Muscle of back (tissue), 13 donors: ENCODE results near the gene CYP27A1. TPM values are rescaled to one million over a fixed set of nuclear protein-coding genes. Genes with fewer than 3 reads are reported as not detected.
A peak's percentile ranks its signal among the peaks of the same experiment; 100 is the strongest.

Experiments
- DNase-seq, 3 donors: peaks; one replicate each; pipeline versions ENCODE4 v3.0.0 to v3.0.0-alpha.2; 2013
- long read RNA-seq, 9 donors: transcript quantifications; one replicate each; lab custom pipeline, GENCODE V29; 2026
- polyA plus RNA-seq, 10 donors: library from polyadenylated mRNA; unstranded; fragments of 120-200 nt; gene quantifications; one replicate each; pipeline ENCODE4 v1.2.1, GENCODE V29; 2013; ENCODE audit not compliant: insufficient read length in 10 of 10

Gene CYP27A1
- polyA plus RNA-seq = 10 to 100 TPM; 10.8 to 22.9 (median 19.0) TPM
- long read RNA-seq, donor 1, partial matches to known transcripts = 6 of 8 reads
- long read RNA-seq, donor 1, other reads (novel, unspliced or antisense) = 0 of 8 reads
- long read RNA-seq, donor 2, partial matches to known transcripts = 0 of 2 reads
- long read RNA-seq, donor 2, other reads (novel, unspliced or antisense) = 0 of 2 reads
- long read RNA-seq, donor 3 = 0 reads
- long read RNA-seq, donor 4, transcript CYP27A1-201 (9 exons, 2,286 nt) = major isoform, 5 of 5 reads
- long read RNA-seq, donor 4, partial matches to known transcripts = 0 of 5 reads
- long read RNA-seq, donor 4, other reads (novel, unspliced or antisense) = 0 of 5 reads
- long read RNA-seq, donor 5, transcript CYP27A1-201 (9 exons, 2,286 nt) = major isoform, 11 of 11 reads
- long read RNA-seq, donor 5, partial matches to known transcripts = 0 of 11 reads
- long read RNA-seq, donor 5, other reads (novel, unspliced or antisense) = 0 of 11 reads
- long read RNA-seq, donor 6, transcript CYP27A1-201 (9 exons, 2,286 nt) = major isoform, 5 of 5 reads
- long read RNA-seq, donor 6, partial matches to known transcripts = 0 of 5 reads
- long read RNA-seq, donor 6, other reads (novel, unspliced or antisense) = 0 of 5 reads
- long read RNA-seq, donor 7, partial matches to known transcripts = 0 of 2 reads
- long read RNA-seq, donor 7, other reads (novel, unspliced or antisense) = 0 of 2 reads
- long read RNA-seq, donor 8, partial matches to known transcripts = 0 of 1 reads
- long read RNA-seq, donor 8, other reads (novel, unspliced or antisense) = 0 of 1 reads
- long read RNA-seq, donor 9 = 0 reads

DNA sequence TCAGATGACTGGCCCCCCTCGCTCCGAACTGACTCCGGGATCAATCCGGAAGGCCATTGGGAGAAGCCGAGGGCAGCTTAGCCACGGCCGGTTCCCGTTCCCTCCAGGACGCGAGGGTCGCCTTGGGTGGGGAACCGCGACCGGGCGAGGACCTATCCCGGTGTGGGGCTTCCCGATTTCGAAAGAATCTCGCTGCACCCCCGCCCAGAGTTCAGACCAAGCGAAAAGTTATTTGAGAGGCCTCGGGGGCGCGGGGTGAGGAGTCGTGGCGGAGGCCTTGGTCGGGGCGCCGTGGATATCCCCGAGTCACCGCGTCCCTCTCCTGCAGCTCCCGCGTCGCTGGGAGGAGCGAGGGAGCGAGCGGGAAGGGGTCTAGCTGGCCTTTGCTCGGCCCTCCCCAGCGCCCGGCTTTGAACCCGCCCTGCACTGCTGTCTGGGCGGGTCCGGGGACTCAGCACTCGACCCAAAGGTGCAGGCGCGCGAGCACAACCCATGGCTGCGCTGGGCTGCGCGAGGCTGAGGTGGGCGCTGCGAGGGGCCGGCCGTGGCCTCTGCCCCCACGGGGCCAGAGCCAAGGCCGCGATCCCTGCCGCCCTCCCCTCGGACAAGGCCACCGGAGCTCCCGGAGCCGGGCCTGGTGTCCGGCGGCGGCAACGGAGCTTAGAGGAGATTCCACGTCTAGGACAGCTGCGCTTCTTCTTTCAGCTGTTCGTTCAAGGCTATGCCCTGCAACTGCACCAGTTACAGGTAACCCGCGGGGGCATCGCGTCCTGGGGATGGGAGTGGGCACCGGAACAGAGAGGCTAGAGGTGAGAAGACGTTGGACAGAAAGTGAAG, at the start of gene CYP27A1:
TSS of gene CYP27A1 (plus strand) at position 457 of the 837 bp plus-strand sequence. CDS start at position 493, 36 bp downstream.
- peak; percentile 47 to 91 (median 69) for DNase-seq

- DNase-seq = no peak
Observed at GRCh38 chr2:218732761-218733158, 49.2 kb upstream of the CYP27A1 start.

DNA sequence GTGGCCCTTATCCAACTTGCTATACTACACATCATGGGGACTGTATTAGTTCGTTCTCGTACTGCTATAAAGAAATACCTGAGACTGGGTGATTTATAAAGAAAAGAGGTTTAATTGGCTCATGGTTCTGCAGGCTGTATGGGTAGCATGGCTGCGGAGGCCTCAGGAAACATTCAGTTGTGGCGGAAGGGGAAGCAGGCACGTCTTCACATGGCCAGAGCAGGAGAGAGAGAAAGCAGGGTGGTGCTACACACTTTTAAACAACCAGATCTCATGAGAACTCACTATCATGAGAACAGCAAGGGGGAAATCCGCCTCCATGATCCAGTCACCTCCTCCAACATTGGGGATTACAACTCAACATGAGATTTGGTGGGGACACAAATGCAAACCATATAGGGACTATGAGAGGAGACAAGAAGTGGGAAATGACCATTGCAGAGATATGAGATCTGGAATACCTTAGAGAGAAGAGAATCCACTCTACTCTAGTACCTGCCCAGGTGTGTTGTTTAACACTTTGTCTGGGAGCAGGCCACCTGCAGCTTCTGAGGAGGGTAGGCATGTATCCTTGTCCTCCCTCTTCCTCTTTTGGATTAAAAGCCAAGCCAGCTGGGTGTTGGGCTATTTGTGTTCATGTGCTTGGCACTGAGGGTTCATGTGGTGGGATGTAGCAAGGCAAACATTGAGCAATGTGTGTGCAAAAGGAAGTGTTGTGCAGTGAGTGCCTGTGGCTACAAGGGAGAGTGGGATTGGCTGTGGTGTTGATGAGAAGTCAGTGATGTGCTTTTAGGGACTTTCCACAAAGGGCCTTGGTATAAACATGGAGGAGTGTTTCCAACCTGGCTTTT, 48.6 kb upstream of the CYP27A1 start:
- DNase-seq = peak in 1 of 3 donors; percentile 11

DNA sequence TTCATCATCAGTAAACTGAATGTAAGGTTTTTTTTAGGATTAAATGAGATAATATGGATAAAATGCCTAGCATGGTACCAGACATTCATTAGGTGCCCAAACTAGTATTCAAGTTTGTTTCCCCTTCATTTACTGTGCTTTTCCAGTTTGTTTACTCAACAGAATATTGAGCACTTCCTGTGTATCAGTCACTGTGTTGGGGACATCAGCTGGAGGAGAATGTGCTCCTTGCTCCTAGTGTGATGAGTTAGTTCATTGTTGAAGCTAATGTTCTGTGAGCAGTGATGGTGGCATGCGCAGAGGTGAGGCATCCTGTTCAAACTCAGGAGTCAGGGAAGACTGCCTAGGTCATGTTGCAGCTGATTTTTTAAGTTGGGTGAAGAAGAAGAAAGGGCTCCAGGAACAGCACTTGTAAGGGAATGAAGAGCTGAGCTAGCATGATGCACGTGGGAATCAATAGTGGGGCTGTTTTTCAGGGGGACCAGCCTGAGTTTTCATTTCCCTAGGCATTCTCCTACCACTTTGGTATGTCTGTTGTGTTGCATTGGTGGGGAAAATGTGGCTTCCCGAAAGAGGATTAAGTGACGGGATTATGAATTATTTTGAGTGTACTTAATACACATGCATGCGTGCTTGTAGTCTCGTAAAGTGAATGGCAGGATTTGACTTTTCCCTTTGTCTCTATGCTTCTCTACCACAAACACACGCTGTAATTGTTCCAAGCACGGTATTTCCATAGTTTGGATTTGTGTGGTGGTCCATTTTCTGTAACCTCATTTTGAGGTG, 47.6 kb upstream of the CYP27A1 start:
- DNase-seq = no peak

GRCh38 chr2:218736531-218736930, 45.4 kb upstream of the CYP27A1 start:
- DNase-seq = no peak

DNA sequence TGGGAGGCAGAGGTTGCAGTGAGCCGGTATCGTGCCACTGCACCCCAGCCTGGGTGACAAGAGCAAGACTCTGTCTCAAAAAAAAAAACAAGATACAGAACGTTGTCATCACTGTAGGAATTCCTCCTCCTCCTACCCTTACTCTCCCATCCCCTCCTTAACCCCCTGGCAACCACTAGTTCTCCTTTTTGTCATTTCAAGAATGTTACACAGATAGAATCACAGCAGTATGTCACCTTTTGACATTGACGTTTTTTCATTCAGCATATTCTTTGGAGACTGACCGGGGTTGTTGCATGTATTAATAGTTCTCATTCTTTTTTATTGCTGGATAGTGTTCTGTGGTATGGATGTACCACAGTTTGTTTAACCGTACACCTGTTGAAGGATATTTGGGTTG, 38.9 kb upstream of the CYP27A1 start:
- DNase-seq = no peak

DNA sequence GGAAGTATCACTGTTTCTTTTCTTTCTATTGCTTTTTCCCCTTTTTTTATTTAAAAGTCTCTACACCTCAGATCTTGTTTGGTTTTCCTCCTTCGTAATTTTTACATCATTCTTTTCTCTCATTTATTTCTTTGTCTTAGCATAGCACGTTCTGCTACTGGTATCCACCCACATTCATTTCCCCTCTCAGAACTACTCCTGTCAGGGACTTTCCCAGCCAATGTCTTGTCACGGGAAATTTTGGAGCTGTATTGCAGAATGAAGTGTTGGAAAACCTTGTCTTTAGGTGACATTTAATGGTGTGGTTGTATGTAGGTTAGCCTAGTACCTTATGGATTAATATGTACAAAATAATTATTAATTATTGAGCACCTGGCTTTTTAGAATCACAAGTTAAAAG, 37.3 kb upstream of the CYP27A1 start:
- DNase-seq = no peak

- peak in 1 of 3 donors; percentile 16 for DNase-seq
Observed at GRCh38 chr2:218745160-218745558, 36.8 kb upstream of the CYP27A1 start.

DNA sequence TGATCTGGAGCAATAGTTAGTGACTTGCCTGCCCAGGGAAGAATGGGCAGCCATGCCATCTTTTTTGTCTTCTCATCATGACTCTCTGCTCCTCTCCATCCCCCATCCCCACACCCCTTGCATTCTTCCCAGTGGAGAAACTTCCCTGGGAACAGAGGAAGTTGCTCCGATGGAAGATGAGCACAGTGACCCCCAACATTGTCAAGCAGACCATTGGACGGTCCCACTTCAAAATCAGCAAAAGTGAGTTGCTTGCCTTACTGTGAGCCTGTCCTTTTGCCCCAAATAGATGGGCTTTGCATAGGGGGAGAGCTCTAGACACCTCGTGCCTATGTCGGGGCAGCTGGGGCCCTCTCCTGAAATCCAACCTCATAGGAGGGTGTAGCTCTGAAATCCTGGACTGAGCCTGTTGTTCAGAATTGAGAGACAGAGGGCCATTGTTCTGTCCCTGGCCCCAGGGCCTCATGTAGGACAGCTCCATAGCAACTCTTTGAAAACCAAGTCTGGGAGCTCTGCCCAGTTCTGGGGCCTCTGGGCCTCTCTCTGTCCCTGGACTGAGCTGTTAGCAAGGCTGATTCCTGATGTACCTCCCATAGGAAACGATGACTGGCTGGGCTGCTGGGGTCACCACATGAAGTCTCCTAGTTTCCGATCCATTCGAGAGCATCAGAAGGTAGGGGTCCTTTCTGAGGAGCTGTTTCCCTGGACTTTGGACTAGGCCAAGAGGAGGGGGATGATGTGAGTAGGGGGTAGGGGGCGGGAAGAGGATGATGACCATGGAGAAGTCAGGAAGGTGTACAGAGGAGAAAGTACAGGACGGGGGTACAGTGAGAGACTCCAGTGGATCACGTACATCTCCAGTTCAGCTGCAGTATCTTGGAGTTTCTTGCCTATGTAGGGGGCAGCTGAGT, 36.1 kb upstream of the CYP27A1 start:
- peak; percentile 32 to 81 (median 77) for DNase-seq

GRCh38 chr2:218746470-218746795, 35.5 kb upstream of the CYP27A1 start:
- no peak for DNase-seq

GRCh38 chr2:218746960-218747359, 35.0 kb upstream of the CYP27A1 start:
- DNase-seq = no peak

DNA sequence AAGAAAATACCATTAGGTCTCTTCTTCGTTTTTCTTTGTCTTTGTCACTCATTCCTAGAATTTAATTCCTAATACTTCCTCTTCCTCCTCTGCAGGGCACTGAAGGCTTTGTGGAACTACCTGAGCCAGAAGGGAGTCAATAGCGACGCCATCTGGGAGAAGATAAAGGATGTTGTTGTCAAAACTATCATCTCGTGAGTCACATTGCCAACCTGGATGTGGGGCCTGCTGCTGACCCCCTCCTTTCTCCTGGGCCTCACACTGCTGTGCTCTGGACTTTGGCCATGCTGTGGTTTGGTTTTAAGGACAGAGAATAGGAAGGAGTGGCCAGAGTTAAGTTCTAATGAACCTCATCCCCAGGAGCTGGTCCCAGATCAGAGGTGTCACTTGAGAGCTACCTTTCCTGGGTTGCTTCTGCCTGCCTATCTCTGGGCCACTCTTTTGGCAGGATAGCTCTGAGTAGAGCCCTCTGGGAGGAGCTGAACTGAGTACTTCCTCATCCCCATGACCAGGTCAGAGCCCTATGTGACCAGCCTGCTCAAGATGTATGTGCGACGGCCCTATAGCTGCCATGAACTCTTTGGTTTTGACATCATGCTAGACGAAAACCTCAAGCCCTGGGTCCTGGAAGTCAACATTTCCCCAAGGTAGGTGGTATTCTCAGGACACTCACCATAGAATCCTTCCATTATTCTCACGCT, 33.1 kb upstream of the CYP27A1 start:
- no peak for DNase-seq

DNA sequence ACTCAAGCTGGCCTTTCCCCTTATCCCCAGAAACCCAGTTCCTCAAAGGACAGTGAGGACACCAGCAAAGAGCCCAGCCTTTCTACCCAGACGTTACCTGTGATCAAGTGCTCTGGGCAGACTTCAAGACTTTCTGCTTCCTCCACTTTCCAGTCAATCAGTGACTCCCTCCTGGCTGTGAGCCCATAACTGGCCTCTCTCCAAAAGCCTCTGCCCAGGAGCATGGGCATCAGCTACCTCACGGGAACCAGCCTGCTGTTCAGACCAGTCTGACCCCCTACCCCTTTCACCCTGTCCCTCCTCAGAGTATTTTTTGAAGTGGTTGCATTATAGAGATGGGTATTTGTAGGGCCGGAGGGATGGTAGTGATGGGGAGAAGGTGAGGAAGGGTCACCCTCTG, 27.7 kb upstream of the CYP27A1 start:
- DNase-seq = no peak

GRCh38 chr2:218754781-218755180, 27.2 kb upstream of the CYP27A1 start:
- no peak for DNase-seq

DNA sequence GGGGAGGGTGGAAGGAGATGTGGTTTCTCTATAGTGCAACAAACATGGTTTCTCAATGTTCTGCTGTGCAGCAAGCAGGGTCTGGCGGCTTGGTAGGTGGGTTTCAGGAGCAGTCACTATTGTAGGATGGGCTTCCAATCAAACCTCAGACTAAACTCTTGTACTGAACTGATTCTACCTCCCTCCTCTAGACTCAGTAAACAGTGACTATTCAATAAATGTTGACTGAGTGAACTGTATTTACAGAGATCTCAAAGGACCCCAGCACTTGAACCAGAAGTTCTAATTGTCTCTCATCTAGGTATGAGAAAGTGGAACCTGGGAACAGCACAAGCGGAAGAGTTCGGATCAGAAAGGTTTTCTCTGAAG, 26.8 kb upstream of the CYP27A1 start:
- DNase-seq = no peak

DNA sequence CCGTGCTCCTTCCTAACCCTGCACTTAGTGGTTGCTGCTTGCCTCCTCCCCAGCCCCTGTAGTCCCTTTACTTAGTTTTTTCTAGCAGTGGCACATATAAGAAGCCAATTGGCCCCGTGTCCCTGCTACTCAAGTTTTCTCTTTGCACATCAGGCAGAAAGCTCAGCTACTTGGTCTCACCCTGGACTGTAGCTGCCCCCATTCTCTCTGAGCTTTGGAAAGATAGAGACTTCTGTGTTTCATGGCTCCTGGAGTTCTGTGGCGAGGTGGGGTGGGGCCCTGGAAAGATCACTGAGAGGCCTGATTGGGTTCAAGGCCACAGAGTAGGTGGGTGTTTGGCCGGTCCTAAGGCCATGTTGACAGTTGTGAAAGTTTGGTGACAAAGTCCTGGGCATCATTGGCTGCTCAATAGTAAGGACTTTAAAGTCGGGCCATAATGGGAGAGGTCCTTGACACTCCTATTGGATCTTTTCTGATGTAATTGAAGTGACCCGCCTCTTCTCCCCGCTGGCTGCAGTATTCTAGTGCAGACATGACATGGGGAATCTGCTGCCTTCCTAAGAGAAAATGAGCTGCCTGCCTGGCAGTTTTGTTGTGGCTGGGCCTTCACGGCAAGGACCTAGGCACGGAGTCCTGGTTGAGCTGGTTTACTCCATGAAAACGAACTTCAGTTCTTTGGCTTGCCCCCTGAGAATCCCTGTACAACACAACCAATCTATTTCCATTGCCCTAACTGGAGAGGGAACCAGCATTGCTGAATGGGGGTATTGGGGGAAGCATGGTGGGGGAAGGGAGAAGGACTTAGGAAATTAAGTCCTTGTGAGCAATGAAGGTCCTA, 26.2 kb upstream of the CYP27A1 start:
- no peak for DNase-seq

DNA sequence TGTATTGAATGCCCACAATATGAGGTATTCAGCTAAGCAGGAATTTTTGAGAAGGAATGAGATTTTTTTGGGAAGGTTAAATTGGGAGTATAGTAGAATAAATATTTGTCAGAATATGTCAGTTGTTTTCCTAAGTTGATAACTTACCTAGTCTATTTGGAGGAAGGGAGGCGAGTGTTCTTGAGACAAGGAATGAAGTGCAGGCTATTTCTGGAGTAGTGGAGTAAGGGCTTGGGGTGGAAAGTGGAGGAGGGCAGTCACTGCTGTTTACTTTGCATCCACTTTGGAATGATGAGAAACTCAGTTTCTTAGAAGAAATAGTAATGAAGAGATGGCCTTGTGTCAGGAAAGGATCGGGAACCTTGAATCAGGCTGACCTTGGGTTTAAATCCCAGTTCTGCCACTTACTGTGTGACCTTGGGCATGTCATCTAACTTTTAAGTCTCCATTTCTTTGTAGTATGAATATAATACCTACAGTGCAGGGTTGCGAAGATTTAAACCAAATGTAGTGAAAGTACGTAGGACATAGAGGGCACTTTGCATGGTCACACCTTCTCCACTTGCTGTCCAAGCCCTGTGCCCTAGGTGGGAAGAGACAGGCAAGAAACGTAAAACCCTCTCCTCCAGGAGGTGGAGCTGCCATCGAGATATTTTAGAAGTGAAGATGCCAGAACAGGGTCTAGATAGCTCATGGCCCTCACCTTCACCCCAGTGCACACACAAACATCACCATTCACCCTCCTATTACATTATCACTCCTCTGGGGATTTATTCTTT, 25.2 kb upstream of the CYP27A1 start:
- DNase-seq = no peak
